HCT116 (cell line): ENCODE data around the gene OPN1MW.
"Not testable (repeated sequence)": the region's sequence is repeated elsewhere in the genome, so short reads cannot be mapped to it uniquely, and the experiment has no call there.

Experiments
- CEBPB ChIP-seq: IDR thresholded peaks from 2 replicates; pipeline ENCODE4 v1.6.1; 2012; ENCODE audit warnings: low read depth
- EZH2 ChIP-seq: fragments of 200-600 bp; sonication (generic); IDR thresholded peaks from 2 replicates; pipeline ENCODE4 v1.6.1; 2017; ENCODE audit warnings: antibody characterized with exemption, mixed run types
- EZH2phosphoT487 ChIP-seq: fragments of 200-600 bp; IDR thresholded peaks from 2 replicates; pipeline ENCODE4 v1.6.1; 2018; ENCODE audit warnings: antibody characterized with exemption, borderline replicate concordance
- JUND ChIP-seq: IDR thresholded peaks from 2 replicates; pipeline ENCODE4 v1.6.1; 2012
- POLR2A ChIP-seq: IDR thresholded peaks from 2 replicates; pipeline ENCODE4 v1.7.0; 2011; ENCODE audit warnings: borderline replicate concordance; ENCODE audit not compliant: insufficient read depth, insufficient read length; ENCODE audit errors: extremely low read depth
- POLR2AphosphoS5 ChIP-seq: IDR thresholded peaks from 2 replicates; pipeline ENCODE4 v1.6.1; 2011; ENCODE audit warnings: mild to moderate bottlenecking, low read depth, low read length, moderate library complexity
- RAD21 ChIP-seq: IDR thresholded peaks from 2 replicates; pipeline ENCODE4 v1.6.1; 2012; ENCODE audit warnings: low read depth, mild to moderate bottlenecking
- SIN3A ChIP-seq: IDR thresholded peaks from 2 replicates; pipeline ENCODE4 v1.6.1; 2012; ENCODE audit warnings: low read depth
- TCF7L2 ChIP-seq: IDR thresholded peaks from 2 replicates; pipeline ENCODE4 v1.7.0; 2011; ENCODE audit warnings: borderline replicate concordance, inconsistent platforms; ENCODE audit not compliant: insufficient read depth, insufficient read length; ENCODE audit errors: extremely low read depth
- YY1 ChIP-seq: IDR thresholded peaks from 2 replicates; pipeline ENCODE4 v1.6.1; 2011; ENCODE audit warnings: low read length, low read depth, moderate library complexity, mild to moderate bottlenecking; ENCODE audit not compliant: insufficient replicate concordance; ENCODE audit errors: extremely low read depth
- ZFX ChIP-seq: fragments of 450-650 bp; IDR thresholded peaks from 2 replicates; pipeline ENCODE4 v1.6.1; 2017
- TF ChIP-seq, protein P1 (sequence below), 3 experiments: fragments of 200-600 bp in 1 of 3; sonication (generic) in 1 of 3; IDR thresholded peaks in 2 of 3; conservative IDR thresholded peaks in 1 of 3; 2 replicates each; pipeline ENCODE4 v1.5.1; 2012 to 2017; ENCODE audit warnings: low read depth in 2 of 3, low read length in 2 of 3, antibody characterized with exemption in 1 of 3, borderline replicate concordance in 1 of 3, control low read depth in 1 of 3, mild to moderate bottlenecking in 1 of 3, mixed read lengths in 1 of 3, mixed run types in 1 of 3, moderate library complexity in 1 of 3; ENCODE audit not compliant: insufficient read depth in 1 of 3

DNA sequence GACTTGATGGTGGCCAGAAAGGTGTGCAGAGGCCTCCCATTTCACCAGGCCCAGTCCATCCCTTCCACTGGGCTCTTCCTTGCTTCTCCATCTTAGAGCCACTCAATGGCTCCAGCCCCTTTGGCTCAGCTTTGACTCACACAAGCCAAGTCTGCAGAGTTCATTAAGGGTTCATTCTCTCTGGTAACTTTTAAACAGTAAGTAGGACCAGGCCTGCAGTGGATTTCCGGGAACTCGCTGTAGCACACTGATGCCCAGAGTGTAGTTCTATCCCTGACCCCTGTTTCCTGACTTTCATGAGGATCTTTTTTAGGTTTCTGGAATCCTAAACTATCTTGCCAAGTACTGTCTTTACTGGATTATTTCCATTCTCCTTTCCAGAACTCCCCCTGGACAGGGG, 25.2 kb upstream of the OPN1MW start:
- not testable (repeated sequence) for TF ChIP-seq JUND, EZH2, POLR2A, EZH2phosphoT487, YY1, POLR2AphosphoS5, CEBPB, SIN3A, TCF7L2, ZFX, RAD21
- TF ChIP-seq, protein P1, sequence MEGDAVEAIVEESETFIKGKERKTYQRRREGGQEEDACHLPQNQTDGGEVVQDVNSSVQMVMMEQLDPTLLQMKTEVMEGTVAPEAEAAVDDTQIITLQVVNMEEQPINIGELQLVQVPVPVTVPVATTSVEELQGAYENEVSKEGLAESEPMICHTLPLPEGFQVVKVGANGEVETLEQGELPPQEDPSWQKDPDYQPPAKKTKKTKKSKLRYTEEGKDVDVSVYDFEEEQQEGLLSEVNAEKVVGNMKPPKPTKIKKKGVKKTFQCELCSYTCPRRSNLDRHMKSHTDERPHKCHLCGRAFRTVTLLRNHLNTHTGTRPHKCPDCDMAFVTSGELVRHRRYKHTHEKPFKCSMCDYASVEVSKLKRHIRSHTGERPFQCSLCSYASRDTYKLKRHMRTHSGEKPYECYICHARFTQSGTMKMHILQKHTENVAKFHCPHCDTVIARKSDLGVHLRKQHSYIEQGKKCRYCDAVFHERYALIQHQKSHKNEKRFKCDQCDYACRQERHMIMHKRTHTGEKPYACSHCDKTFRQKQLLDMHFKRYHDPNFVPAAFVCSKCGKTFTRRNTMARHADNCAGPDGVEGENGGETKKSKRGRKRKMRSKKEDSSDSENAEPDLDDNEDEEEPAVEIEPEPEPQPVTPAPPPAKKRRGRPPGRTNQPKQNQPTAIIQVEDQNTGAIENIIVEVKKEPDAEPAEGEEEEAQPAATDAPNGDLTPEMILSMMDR (IDR thresholded peaks at IDR 0.05 in 2 of 3, conservative IDR thresholded peaks at IDR 0.05 in 1 of 3; ENCODE audit: borderline replicate concordance in 1 of 3, insufficient read depth in 1 of 3, low read depth in 2 of 3, low read length in 2 of 3) = not testable (repeated sequence)
